DND-41 (cell line): ENCODE measurements around the gene PDE4B.
"Not testable (repeated sequence)": the region's sequence is repeated elsewhere in the genome, so short reads cannot be mapped to it uniquely, and the experiment has no call there.

ENCODE experiments used
- ATAC-seq: fragments of 200-7000 bp; cut with Tn5 transposase; 3 replicates; pipeline ENCODE4 v1.9.1; 2021; ENCODE audit warnings: low read depth; ENCODE audit not compliant: insufficient read depth
- DNase-seq: peaks from one replicate; pipeline ENCODE4 v3.0.0-alpha.2; 2020
- H2AFZ ChIP-seq: 2 replicates; pipeline ENCODE4 v1.6.0; 2012; ENCODE audit warnings: low read depth, low read length
- H3K27ac ChIP-seq: 2 replicates; pipeline ENCODE4 v1.5.1; 2012; ENCODE audit warnings: low read length, inconsistent platforms
- H3K27me3 ChIP-seq: fragments of 200-600 bp; sonication (generic); 2 replicates; pipeline ENCODE4 v1.6.0; 2012; ENCODE audit warnings: low read length, mild to moderate bottlenecking, inconsistent platforms; ENCODE audit not compliant: insufficient read depth, poor library complexity
- H3K36me3 ChIP-seq: 2 replicates; pipeline ENCODE4 v1.5.1; 2012; ENCODE audit warnings: low read length, inconsistent platforms; ENCODE audit not compliant: insufficient read depth
- H3K4me1 ChIP-seq: 2 replicates; pipeline ENCODE4 v1.5.1; 2012; ENCODE audit warnings: mild to moderate bottlenecking, low read length; ENCODE audit not compliant: insufficient read depth
- H3K4me2 ChIP-seq: 2 replicates; pipeline ENCODE4 v1.6.0; 2012; ENCODE audit warnings: mild to moderate bottlenecking, moderate library complexity, low read length, inconsistent platforms; ENCODE audit not compliant: insufficient read depth
- H3K4me3 ChIP-seq, 2 experiments: fragments of 200-600 bp in 1 of 2; shearing (Covaris generic) in 1 of 2; 2 replicates each; pipeline ENCODE4 v1.5.1; 2012 to 2016; ENCODE audit warnings: inconsistent platforms in 2 of 2, low read length in 2 of 2, mild to moderate bottlenecking in 2 of 2, low read depth in 1 of 2, moderate library complexity in 1 of 2
- H3K79me2 ChIP-seq: 2 replicates; pipeline ENCODE4 v1.6.0; 2012; ENCODE audit warnings: low read length, inconsistent platforms; ENCODE audit not compliant: insufficient read depth
- H3K9ac ChIP-seq: 2 replicates; pipeline ENCODE4 v1.6.0; 2012; ENCODE audit warnings: low read depth, mild to moderate bottlenecking, inconsistent platforms, low read length, moderate library complexity
- H3K9me3 ChIP-seq: 2 replicates; pipeline ENCODE4 v1.5.1; 2012; ENCODE audit warnings: low read length, moderate library complexity, mild to moderate bottlenecking, inconsistent platforms; ENCODE audit not compliant: insufficient read depth, severe bottlenecking
- H4K20me1 ChIP-seq: 2 replicates; pipeline ENCODE4 v1.6.0; 2012; ENCODE audit warnings: low read length; ENCODE audit not compliant: insufficient read depth
- CTCF ChIP-seq: IDR thresholded peaks from 2 replicates; pipeline ENCODE4 v1.5.1; 2012; ENCODE audit warnings: borderline replicate concordance, low read length, moderate library complexity, mild to moderate bottlenecking; ENCODE audit not compliant: poor library complexity, severe bottlenecking; ENCODE audit errors: extremely low read depth
- EZH2 ChIP-seq: IDR thresholded peaks from 3 replicates; pipeline ENCODE4 v1.6.1; 2012; ENCODE audit warnings: borderline replicate concordance, low read depth, mild to moderate bottlenecking, moderate library complexity, low read length, inconsistent platforms; ENCODE audit not compliant: severe bottlenecking

Gene PDE4B

GRCh38 chr1:66402194-66402593 is 609.5 kb downstream of the PDE4B start:
- Histone ChIP-seq H3K4me2 (peak overlapping the region; percentile 10; the same call in 1 of the 2 replicates), H3K36me3 (no peaks in the 10 kb centered on the region), H3K4me3 (no peak overlapping the region), H3K27ac (peak overlapping the region; percentile 19), H4K20me1 (no peaks in the 10 kb centered on the region; the same call in 1 of the 2 replicates), H3K9ac (no peak overlapping the region), H3K4me1 (peaks cover 31% of the 10 kb centered on the region), H3K27me3 (no peaks in the 10 kb centered on the region), H3K9me3 (no peaks in the 10 kb centered on the region), H2AFZ (no peak overlapping the region), H3K79me2 (no peaks in the 10 kb centered on the region)
- ATAC-seq (peak; percentile 96), DNase-seq (peak; percentile 70)
- peak; percentile 10 for TF ChIP-seq CTCF
- TF ChIP-seq EZH2, result no peak

DNA sequence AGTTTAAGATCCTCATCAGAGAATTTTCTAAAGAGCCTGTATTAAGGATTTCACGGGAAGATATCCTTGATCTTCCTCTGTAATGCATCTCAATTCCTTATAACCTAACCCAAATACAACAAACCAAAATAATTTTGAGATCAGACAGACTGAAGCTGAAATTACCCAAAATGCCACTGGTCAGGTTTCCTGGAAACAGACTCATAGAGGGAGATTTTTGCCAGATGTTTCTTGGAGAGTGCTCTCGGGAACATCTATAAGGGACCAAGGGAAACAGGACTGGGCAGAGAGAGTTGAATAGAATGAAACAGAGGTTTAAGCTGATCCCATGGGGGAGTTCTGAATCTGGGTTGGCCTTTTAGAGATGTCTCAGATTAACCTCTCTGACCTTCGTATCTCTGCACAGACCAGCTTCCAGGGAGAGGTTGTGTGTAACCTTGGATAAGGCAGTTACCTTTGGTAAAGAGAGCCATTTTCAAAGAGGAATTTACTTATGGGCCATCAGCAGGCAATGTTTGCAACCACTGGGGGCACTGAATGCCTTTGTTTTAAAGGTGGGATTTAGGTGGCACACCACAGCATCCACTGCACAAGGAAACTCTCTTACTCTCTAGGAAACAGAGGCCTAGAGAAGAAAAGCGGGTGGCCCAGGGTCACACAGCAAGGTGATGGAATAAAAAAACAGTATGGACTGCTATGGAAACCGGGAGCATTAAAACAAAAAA is 610.5 kb downstream of the PDE4B start:
- no peaks in the 10 kb centered on the region for H3K9me3 ChIP-seq
- ATAC-seq (no peak), DNase-seq (no peak)
- no peak overlapping the region for H3K4me3 ChIP-seq
- H3K27ac ChIP-seq, result no peak overlapping the region
- no peak overlapping the region for H3K4me2 ChIP-seq
- H3K36me3 ChIP-seq, result no peaks in the 10 kb centered on the region
- no peak overlapping the region for H2AFZ ChIP-seq
- peaks cover 31% of the 10 kb centered on the region for H3K4me1 ChIP-seq
- H3K27me3 ChIP-seq, result no peaks in the 10 kb centered on the region
- TF ChIP-seq EZH2 (no peak), CTCF (peak; percentile 58)
- no peaks in the 10 kb centered on the region; the same call in 1 of the 2 replicates for H4K20me1 ChIP-seq
- no peaks in the 10 kb centered on the region for H3K79me2 ChIP-seq
- H3K9ac ChIP-seq, result no peak overlapping the region

DNA sequence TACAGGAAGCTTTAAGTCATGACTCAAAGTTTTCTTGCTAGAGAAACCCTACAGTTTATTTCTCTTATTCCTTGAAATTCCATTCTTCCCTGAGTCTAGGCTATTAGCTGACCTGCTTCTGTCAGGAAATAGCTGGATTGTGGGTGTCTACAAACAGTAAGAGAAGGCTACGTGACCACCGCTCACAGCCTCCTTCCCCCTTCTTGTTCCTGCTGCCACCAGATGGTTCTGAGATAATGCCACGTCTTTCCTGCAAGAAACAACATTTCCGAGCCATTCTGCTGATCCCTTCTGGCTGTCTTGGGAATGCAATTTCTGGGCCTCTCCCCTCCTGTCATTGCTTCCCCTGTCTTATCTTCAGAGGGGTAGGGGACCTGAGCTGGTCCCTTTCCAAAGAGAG is 612.4 kb downstream of the PDE4B start:
- H2AFZ ChIP-seq, result no peak overlapping the region
- no peak overlapping the region for H3K4me2 ChIP-seq
- ATAC-seq, result no peak
- no peak overlapping the region for H3K27ac ChIP-seq
- no peaks in the 10 kb centered on the region for H3K79me2 ChIP-seq
- no peaks in the 10 kb centered on the region for H3K9me3 ChIP-seq
- H3K27me3 ChIP-seq, result no peaks in the 10 kb centered on the region
- no peak overlapping the region for H3K9ac ChIP-seq
- no peak for TF ChIP-seq EZH2
- TF ChIP-seq CTCF, result no peak
- no peaks in the 10 kb centered on the region for H3K36me3 ChIP-seq
- no peak for DNase-seq
- no peaks in the 10 kb centered on the region; the same call in 1 of the 2 replicates for H4K20me1 ChIP-seq
- no peak overlapping the region for H3K4me3 ChIP-seq
- H3K4me1 ChIP-seq, result peaks cover 34% of the 10 kb centered on the region

DNA sequence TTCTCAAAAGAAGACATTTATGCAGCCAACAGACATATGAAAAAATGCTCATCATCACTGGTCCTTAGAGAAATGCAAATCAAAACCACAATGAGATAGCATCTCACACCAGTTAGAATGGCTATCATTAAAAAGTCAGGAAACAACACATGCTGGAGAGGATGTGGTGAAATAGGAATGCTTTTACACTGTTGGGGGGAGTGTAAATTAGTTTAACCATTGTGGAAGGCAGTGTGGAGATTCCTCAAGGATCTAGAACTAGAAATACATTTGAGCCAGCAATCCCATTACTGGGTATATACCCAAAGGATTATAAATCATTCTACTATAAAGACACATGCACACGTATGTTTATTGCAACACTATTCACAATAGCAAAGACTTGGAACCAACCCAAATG is 618.8 kb downstream of the PDE4B start:
- not testable (repeated sequence) for H3K9ac ChIP-seq, H3K9me3 ChIP-seq, H3K4me2 ChIP-seq, H3K79me2 ChIP-seq, H4K20me1 ChIP-seq, DNase-seq, H3K27me3 ChIP-seq, H3K27ac ChIP-seq, ATAC-seq, H3K4me3 ChIP-seq, H3K36me3 ChIP-seq, H2AFZ ChIP-seq
- peaks cover 16% of the 10 kb centered on the region for H3K4me1 ChIP-seq
